ENCODE data around the gene RASD1. TPM values are rescaled to one million over a fixed set of nuclear protein-coding genes. Genes with fewer than 3 reads are reported as not detected.

RASD1 gene
- total and polyA plus RNA-seq, 2 of the 4 experiments (the other 2 are of a cell fraction), result 0.54 to 1.8 TPM

DNA sequence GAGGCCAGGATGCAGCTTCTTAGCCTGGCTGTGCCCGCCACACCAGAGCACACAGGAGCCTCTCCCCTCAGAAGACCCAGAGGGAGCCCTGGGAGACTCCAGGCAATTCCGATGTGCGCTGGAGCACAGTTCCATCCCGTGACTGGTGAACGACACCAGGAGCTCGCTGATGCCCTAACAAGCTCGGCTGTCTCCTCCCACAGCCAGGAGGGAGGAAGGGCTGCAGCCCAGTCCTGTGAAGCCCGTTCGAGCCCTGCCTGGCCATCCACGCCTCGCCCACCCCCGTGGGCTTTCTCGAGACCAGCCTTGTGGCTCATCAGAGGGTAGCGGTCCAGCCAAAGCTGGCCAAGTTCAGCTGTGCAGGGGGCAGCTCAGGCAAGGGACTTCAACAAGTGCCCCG is 21.8 kb upstream of the RASD1 start:
- H3K4ac ChIP-seq (ENCODE audit: low read depth, low read length), result no peak overlapping the region
- H2BK20ac ChIP-seq (ENCODE audit: low read depth, low read length), result no peak overlapping the region
- no peaks in the 10 kb centered on the region for H3K79me1 ChIP-seq (ENCODE audit: low read depth in 1 of 2, low read length in 2 of 2)
- no peak overlapping the region for H2AK9ac ChIP-seq (replicated peaks; ENCODE audit: low read depth, low read length, poor library complexity)
- peaks cover 4% of the 10 kb centered on the region; the same call in 1 of the 2 replicates for H3K9me1 ChIP-seq (ENCODE audit: insufficient read depth, low read length)
- WGBS, 2 experiments (ENCODE audit: extremely low coverage in 2 of 2, insufficient read length in 1 of 2), result 89% methylated on average over 4 of the region's 15 CpGs; no CpG with 5 or more reads in 1 of the 2 experiments
- H3K27me3 ChIP-seq (ENCODE audit: control insufficient read depth, insufficient read depth, low read length), result peaks cover 2% of the 10 kb centered on the region; the same call in 1 of the 2 replicates
- ATAC-seq (ENCODE audit: low read depth) (no peak), DNase-seq (no peak)
- BruUV-seq (replicated peaks), result no TSS peak
- POLR2A ChIA-PET (ENCODE audit: unreplicated experiment), result no interaction called here
- no peak overlapping the region for H2AK5ac ChIP-seq (ENCODE audit: low read depth, low read length)
- H3K56ac ChIP-seq (ENCODE audit: extremely low read depth, insufficient read depth, low read length), result no peak overlapping the region
- H3K36me3 ChIP-seq (ENCODE audit: control insufficient read depth, insufficient read depth, low read length), result no peaks in the 10 kb centered on the region
- H3K9me3 ChIP-seq (ENCODE audit: control insufficient read depth, insufficient read depth, low read length), result no peaks in the 10 kb centered on the region
- in situ Hi-C loops (cut with MboI; ENCODE audit: low sequenced_read_pairs) (no loop called here), intact Hi-C loops (cut with micrococcal nuclease) (no loop called here), dilution Hi-C loops (cut with HindIII; ENCODE audit: low sequenced_read_pairs, unreplicated experiment) (no loop called here)
- H3K4me1 ChIP-seq (ENCODE audit: control insufficient read depth, insufficient read depth, low read length), result peaks cover 3% of the 10 kb centered on the region; the same call in 1 of the 2 replicates
- H4K20me1 ChIP-seq (ENCODE audit: insufficient read depth, low read length), result peaks cover 11% of the 10 kb centered on the region; the same call in 1 of the 2 replicates
- H2BK5ac ChIP-seq (ENCODE audit: low read depth, low read length, poor library complexity, severe bottlenecking), result no peak overlapping the region
- CTCF ChIA-PET, result no interaction called here
- H4K5ac ChIP-seq (ENCODE audit: low read depth, low read length), result no peak overlapping the region
- no peak overlapping the region for H3K9ac ChIP-seq (ENCODE audit: low read depth, low read length)
- no peak overlapping the region for H2BK15ac ChIP-seq (ENCODE audit: low read depth, low read length)
- H2AFZ ChIP-seq (replicated peaks; ENCODE audit: low read length, poor library complexity), result no peak overlapping the region
- TF ChIP-seq ELK1 (IDR thresholded peaks at IDR 0.05; ENCODE audit: borderline replicate concordance, low read depth, low read length) (no peak), MXI1 (IDR thresholded peaks at IDR 0.05; ENCODE audit: borderline replicate concordance, low read depth, low read length) (no peak), SMC3 (IDR thresholded peaks at IDR 0.05; ENCODE audit: low read depth, low read length) (no peak), FOS (IDR thresholded peaks at IDR 0.05; ENCODE audit: low read depth, low read length) (no peak), MAZ (IDR thresholded peaks at IDR 0.05; ENCODE audit: borderline replicate concordance, low read depth, low read length) (no peak), RAD21 (IDR thresholded peaks at IDR 0.05; ENCODE audit: low read length) (no peak), POLR2A (IDR thresholded peaks at IDR 0.05; ENCODE audit: low read depth, low read length) (no peak), RFX5 (IDR thresholded peaks at IDR 0.05; ENCODE audit: low read depth, low read length) (no peak), CEBPB (IDR thresholded peaks at IDR 0.05; ENCODE audit: low read depth, low read length) (no peak), BHLHE40 (IDR thresholded peaks at IDR 0.05; ENCODE audit: low read depth, low read length) (no peak), MAFK (IDR thresholded peaks at IDR 0.05; ENCODE audit: low read depth, low read length) (no peak), CTCF (conservative IDR thresholded peaks at IDR 0.05; ENCODE audit: low read depth, low read length) (no peak)
- TF ChIP-seq, protein P1, sequence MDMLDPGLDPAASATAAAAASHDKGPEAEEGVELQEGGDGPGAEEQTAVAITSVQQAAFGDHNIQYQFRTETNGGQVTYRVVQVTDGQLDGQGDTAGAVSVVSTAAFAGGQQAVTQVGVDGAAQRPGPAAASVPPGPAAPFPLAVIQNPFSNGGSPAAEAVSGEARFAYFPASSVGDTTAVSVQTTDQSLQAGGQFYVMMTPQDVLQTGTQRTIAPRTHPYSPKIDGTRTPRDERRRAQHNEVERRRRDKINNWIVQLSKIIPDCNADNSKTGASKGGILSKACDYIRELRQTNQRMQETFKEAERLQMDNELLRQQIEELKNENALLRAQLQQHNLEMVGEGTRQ (IDR thresholded peaks at IDR 0.05; ENCODE audit: low read depth, low read length), result no peak
- H3K4me3 ChIP-seq (ENCODE audit: insufficient read depth, low read depth, low read length), result no peak overlapping the region
- H3K18ac ChIP-seq (ENCODE audit: low read depth, low read length), result no peak overlapping the region
- H2BK120ac ChIP-seq (ENCODE audit: low read depth, low read length), result no peak overlapping the region
- no peak overlapping the region for H3K4me2 ChIP-seq (ENCODE audit: low read depth, low read length)
- no peak overlapping the region for H3K23ac ChIP-seq (ENCODE audit: low read depth, low read length)
- no peak overlapping the region for H4K8ac ChIP-seq (ENCODE audit: low read depth in 2 of 2, low read length in 2 of 2)
- H3K27ac ChIP-seq (ENCODE audit: insufficient read depth, low read length), result no peak overlapping the region
- H4K91ac ChIP-seq (ENCODE audit: insufficient read depth, low read depth, low read length), result no peak overlapping the region
- H3K14ac ChIP-seq (replicated peaks; ENCODE audit: low read depth, low read length), result no peak overlapping the region
